ENCODE data around the gene LRCH1. TPM values are rescaled to one million over a fixed set of nuclear protein-coding genes. Genes with fewer than 3 reads are reported as not detected.

LRCH1 gene
- total and polyA plus RNA-seq, 4 donors = 2.6 to 6.6 (median 3.4) TPM

DNA sequence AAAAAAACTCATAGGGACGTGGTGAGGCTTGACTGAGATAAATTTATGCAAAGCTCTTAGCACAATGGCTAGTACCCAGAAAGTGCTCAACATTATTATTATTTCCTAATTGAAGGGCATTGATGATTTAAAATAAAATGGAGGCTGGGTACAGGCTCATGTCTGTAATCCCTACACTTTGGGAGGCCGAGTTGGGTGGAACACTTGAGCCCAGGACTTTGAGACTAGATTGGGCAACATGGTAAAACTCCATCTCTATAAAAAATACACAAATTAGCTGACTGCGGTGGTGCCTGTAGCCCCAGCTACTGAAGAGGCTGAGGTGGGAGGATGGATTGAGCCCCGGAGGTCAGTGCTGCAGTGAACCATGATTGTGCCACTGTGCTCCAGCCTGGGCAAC, 49.6 kb downstream of the LRCH1 start:
- no peak for DNase-seq (ENCODE audit: low spot score)
- no peaks in the 10 kb centered on the region for H3K36me3 ChIP-seq (ENCODE audit: control insufficient read depth in 4 of 4, insufficient read depth in 3 of 4, low read depth in 1 of 4, low read length in 3 of 4)
- no peak overlapping the region for H3K4me3 ChIP-seq (ENCODE audit: low read depth in 1 of 3, low read length in 3 of 3)
- TF ChIP-seq HNF4A (conservative IDR thresholded peaks at IDR 0.05) (peak; percentile 50 to 64), HNF4G (IDR thresholded peaks at IDR 0.05) (no peak)
- H3K9ac ChIP-seq (ENCODE audit: low read depth in 1 of 2, low read length in 2 of 2) = no peak overlapping the region
- WGBS = 65% methylated on average over 4 of the region's 4 CpGs
- H3K27me3 ChIP-seq (ENCODE audit: control insufficient read depth in 4 of 4, insufficient read depth in 4 of 4, low read length in 3 of 4) = no peaks in the 10 kb centered on the region
- H3K9me3 ChIP-seq (ENCODE audit: control insufficient read depth in 4 of 4, low read length in 3 of 4) = no peaks in the 10 kb centered on the region
- peak overlapping the region in 1 of 2 donors; percentile 90 for H3K27ac ChIP-seq (ENCODE audit: low read depth in 1 of 2, low read length in 2 of 2)
- H3K4me1 ChIP-seq (ENCODE audit: control insufficient read depth in 4 of 4, insufficient read depth in 4 of 4, low read length in 3 of 4) = peaks cover 10 to 59% (median 34%) of the 10 kb centered on the region in 4 donors

- no peak for DNase-seq (ENCODE audit: low spot score)
- TF ChIP-seq RAD21 (IDR thresholded peaks at IDR 0.05) = peak; percentile 54 to 78
- TF ChIP-seq CTCF (IDR thresholded peaks at IDR 0.05; ENCODE audit: low read depth, low read length, missing input control) = peak; percentile 18
- no peak for TF ChIP-seq ATF3 (IDR thresholded peaks at IDR 0.05)
- TF ChIP-seq GABPA (IDR thresholded peaks at IDR 0.05 in 1 of 2, conservative IDR thresholded peaks at IDR 0.05 in 1 of 2) = no peak
- no peak overlapping the region for H3K9ac ChIP-seq (ENCODE audit: low read depth in 1 of 2, low read length in 2 of 2)
- no peaks in the 10 kb centered on the region for H3K36me3 ChIP-seq (ENCODE audit: control insufficient read depth in 4 of 4, insufficient read depth in 3 of 4, low read depth in 1 of 4, low read length in 3 of 4)
- H3K4me3 ChIP-seq (ENCODE audit: low read depth in 1 of 3, low read length in 3 of 3) = no peak overlapping the region
- peaks cover 16 to 65% (median 40%) of the 10 kb centered on the region in 4 donors for H3K4me1 ChIP-seq (ENCODE audit: control insufficient read depth in 4 of 4, insufficient read depth in 4 of 4, low read length in 3 of 4)
- WGBS = 65% methylated on average over 4 of the region's 4 CpGs
- H3K27ac ChIP-seq (ENCODE audit: low read depth in 1 of 2, low read length in 2 of 2) = peak overlapping the region in 1 of 2 donors; percentile 13
- no peaks in the 10 kb centered on the region for H3K9me3 ChIP-seq (ENCODE audit: control insufficient read depth in 4 of 4, low read length in 3 of 4)
- H3K27me3 ChIP-seq (ENCODE audit: control insufficient read depth in 4 of 4, insufficient read depth in 4 of 4, low read length in 3 of 4) = no peaks in the 10 kb centered on the region
These were observed 50.2 kb downstream of the LRCH1 start for GRCh38 chr13:46603165-46603603.

DNA sequence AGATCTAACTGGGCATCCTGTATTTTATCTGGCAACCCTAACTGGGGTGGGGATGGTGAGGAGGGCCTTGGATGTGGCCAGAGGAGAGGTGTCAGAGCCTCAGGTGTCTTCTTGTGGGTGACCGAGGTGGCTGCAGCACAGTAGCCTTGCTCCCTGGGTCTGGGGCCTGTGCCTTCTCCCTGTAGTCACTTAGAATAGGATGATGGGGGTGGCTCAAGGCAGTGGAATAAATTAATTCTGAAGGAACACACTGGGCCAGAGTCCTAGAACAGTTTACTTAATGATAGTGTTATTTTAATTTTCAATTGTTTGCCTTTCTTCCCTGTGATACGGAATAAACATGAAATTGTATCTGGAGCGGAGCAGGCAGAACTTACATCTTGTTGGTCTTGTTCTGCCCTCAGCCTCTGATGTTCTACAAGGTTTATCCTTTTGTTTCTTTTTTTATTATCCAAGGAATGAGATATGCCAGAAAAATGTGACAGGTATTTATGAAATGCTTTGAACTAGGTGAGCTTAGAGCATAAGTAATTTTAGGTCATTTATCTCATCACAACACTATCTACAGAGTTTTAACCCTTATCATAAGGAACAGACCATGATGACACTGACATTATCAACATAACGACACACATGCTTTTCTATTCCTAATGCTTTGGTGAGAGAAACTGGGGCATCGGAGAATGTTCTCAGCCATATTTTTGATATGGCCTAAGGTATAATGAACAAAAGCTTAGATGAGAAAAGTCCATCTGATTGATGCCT, 51.4 kb downstream of the LRCH1 start:
- no peak overlapping the region for H3K4me3 ChIP-seq (ENCODE audit: low read depth in 1 of 3, low read length in 3 of 3)
- no peaks in the 10 kb centered on the region for H3K27me3 ChIP-seq (ENCODE audit: control insufficient read depth in 4 of 4, insufficient read depth in 4 of 4, low read length in 3 of 4)
- DNase-seq (ENCODE audit: low spot score) = no peak
- TF ChIP-seq GABPA (IDR thresholded peaks at IDR 0.05 in 1 of 2, conservative IDR thresholded peaks at IDR 0.05 in 1 of 2) = no peak
- TF ChIP-seq ATF3 (IDR thresholded peaks at IDR 0.05) = no peak
- TF ChIP-seq CTCF (IDR thresholded peaks at IDR 0.05; ENCODE audit: low read depth, low read length, missing input control) = no peak
- peaks cover 16 to 65% (median 41%) of the 10 kb centered on the region in 4 donors for H3K4me1 ChIP-seq (ENCODE audit: control insufficient read depth in 4 of 4, insufficient read depth in 4 of 4, low read length in 3 of 4)
- H3K9ac ChIP-seq (ENCODE audit: low read depth in 1 of 2, low read length in 2 of 2) = no peak overlapping the region
- no peaks in the 10 kb centered on the region for H3K36me3 ChIP-seq (ENCODE audit: control insufficient read depth in 4 of 4, insufficient read depth in 3 of 4, low read depth in 1 of 4, low read length in 3 of 4)
- 85% methylated on average over 5 of the region's 5 CpGs for WGBS
- no peak overlapping the region for H3K27ac ChIP-seq (ENCODE audit: low read depth in 1 of 2, low read length in 2 of 2)
- no peaks in the 10 kb centered on the region for H3K9me3 ChIP-seq (ENCODE audit: control insufficient read depth in 4 of 4, low read length in 3 of 4)
